Stimulated activated CD4-positive, alpha-beta T cell treated with anti-CD3 and anti-CD28 coated beads, TNF-alpha, amount 100 ng/mL, for 1 hour (primary cell): ENCODE results near the gene KCNAB3.
"Not testable (repeated sequence)": the region's sequence is repeated elsewhere in the genome, so short reads cannot be mapped to it uniquely, and the experiment has no call there.

ENCODE experiments used
- DNase-seq, 3 donors: peaks; one replicate each; pipeline ENCODE4 v3.0.0-alpha.2; 2020; ENCODE audit warnings: low read depth in 3 of 3, low spot score in 1 of 3

Gene KCNAB3

GRCh38 chr17:7929158-7930023, at the start of gene KCNAB3:
KCNAB3 (minus strand) TSS chr17:7929856; CDS start chr17:7929435, 421 bp downstream.
- peak in 1 of 3 donors; percentile 33 for DNase-seq

DNA sequence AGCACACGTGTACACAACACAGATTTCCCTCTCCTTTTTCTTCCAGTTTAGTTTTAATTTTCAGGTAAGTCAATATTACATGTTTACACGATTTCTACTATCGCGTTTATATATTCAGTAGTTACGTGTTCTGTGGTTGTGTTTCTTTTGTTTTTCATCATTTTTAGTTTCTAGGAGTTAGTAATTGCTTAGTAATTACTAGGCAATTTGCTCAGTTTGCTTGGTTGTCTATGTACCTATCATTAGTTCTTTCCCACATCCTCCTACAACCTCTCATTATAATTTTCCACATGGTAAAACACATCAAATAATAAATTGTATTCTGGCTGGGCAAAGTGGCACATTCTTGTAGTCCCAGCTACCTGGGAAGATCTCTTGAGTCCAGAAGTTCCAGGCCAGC, 48.1 kb upstream of the KCNAB3 start:
- no peak for DNase-seq

GRCh38 chr17:7977039-7977438, 47.4 kb upstream of the KCNAB3 start:
- no peak for DNase-seq

GRCh38 chr17:7974638-7975131, 45.0 kb upstream of the KCNAB3 start:
- DNase-seq = no peak

DNA sequence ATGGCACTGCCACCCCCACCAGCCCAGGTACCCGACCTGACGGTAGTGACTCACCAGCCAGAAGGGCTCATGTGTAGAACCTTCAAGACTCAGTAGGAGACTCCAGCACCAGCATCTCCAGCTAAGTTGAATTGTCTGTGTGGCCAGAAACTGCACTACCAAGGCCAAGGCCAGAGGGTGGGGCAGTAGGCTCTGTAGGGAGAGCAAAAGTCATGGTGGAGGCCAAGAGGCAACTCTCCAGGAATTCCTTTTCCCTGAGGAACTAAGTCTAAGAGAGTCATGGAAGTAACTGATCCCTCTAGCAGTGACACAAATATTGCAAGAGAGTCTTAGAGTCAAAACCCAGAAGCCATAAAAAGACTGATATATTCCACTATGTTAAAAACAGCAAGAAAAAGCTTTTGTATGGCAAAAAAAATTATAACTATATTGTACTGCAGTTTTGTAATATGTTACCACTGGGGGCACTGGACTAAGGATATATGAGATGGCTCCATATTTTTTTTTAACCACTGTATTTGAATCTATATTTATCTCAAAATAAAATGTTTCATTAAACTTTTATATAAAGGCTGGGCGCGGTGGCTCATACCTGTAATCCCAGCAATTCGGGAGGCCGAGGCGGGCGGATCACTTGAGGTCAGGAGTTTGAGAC, 42.6 kb upstream of the KCNAB3 start:
- no peak for DNase-seq

- no peak for DNase-seq
These were observed 42.0 kb upstream of the KCNAB3 start for GRCh38 chr17:7971651-7972050.

GRCh38 chr17:7969433-7969832, 39.8 kb upstream of the KCNAB3 start:
- no peak for DNase-seq

DNA sequence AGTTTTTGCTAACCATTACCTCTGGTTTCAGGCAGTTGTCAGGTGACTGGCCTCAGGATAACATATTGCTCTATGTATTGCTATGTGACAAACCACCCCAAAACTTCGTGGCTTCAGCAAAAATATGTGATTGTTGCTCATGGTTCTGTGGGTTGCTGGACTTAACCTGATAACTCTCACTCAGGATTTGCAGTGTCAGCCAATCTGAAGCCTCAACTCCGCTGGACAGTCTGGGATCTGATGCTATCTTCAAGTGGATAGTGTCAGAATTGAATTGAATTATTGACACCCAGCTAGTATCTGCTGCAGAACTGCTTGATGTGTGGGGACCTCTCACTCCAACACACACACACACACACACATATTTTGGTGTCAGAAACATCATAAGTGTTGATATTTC, 38.1 kb upstream of the KCNAB3 start:
- DNase-seq = no peak

GRCh38 chr17:7961421-7961820, 31.8 kb upstream of the KCNAB3 start:
- DNase-seq = no peak

DNA sequence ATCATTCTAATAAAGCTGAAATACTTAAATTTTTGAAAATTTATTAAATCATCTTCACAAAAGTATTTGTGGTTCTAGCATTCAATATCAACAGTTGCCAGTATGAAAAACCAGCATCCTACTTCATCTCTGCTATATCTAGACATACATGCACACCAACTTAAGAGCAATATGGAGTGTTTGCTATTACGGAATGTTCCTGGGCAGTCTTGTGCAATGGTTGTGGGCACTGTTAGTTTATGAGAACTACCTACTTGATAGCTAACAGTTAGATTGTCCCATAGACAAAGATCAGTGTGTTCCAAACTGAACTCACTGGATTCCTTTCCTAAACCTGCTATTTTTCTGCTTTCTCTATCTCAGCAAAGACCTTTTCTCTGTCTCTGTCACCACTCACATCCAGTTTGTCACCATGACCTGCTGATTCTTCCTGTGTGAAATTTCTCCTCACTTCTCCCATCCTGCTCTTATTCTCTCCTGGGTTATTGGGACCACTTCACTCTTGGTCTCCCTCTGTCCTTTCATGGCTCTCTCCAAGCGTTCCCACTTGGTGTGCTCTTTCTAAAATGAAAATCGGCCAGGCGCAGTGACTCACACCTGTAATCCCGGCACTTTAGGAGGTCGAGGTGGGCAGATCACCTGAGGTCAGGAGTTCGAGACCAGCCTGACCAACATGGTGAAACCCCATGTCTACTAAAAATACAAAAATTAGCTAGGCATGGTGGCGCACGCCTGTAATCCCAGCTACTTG, 30.0 kb upstream of the KCNAB3 start:
- DNase-seq = no peak

DNA sequence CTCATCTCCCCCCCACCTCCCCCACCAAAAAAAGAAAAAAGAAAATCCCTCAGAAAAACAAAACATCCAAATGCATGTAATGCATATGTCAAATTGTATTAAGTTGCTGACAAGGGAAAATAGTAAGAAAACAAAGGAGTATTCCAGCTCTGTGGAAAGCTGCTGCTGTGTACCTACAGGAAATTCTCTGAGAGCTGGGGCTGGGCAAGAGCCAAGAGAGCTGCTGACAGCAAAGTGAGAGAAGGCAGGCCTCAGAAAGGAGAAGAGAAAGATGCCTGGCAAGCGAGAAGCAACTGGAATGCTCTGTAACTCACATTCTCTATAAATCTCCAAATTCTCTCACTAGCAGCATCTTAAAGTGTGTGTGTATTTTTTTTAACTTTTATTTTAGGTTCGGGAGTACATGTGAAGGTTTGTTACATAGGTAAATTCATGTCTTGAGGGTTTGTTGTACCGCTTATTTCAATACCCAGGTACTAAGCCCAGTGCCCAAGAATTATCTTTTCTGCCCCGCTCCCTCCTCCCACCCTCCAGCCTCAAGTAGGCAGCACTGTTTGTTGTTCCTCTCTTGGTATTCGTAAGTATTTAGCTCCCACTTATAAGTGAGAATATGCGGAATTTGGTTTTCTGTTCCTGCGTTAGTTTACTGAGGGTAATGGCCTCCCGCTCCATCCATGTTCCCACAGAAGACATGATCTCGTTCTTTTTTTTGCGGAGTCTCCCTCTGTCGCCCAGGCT, 26.7 kb upstream of the KCNAB3 start:
- no peak for DNase-seq

DNA sequence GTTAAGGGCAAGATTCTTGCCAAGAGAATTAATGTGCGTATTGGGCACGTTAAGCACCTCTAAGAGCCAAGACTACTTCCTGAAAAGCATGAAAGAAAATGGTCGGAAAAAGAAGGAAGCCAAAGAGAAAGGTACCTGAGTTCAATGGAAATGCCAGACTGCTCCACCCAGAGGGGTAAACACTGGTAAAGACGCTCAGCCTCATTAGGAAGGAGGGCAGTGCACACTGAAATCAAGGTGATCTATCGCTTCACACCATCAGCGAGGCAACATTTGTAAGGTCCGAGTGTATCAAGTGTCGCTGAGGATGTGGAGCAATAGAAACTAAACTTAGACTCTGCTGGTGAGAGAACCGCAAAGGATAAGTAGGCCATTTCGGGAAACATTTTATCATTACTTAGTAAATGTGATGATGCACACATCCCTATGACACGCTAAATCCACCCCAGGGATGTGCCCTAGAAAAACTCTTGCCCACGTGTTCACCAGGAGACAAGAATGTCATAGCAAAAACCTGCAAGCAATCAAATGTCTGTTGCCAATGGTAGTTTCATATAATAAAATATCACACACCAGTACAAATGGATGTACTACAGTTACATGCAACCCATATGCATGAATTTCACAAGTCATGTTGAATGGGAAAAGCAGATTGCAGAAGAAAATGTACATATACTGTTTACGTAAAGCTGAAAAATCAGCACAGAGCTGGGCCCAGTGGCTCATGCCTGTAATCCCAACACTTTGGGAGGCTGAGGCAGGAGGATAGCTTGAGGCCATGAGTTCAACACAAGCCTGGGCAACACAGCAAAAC, 26.0 kb upstream of the KCNAB3 start:
- no peak for DNase-seq

DNA sequence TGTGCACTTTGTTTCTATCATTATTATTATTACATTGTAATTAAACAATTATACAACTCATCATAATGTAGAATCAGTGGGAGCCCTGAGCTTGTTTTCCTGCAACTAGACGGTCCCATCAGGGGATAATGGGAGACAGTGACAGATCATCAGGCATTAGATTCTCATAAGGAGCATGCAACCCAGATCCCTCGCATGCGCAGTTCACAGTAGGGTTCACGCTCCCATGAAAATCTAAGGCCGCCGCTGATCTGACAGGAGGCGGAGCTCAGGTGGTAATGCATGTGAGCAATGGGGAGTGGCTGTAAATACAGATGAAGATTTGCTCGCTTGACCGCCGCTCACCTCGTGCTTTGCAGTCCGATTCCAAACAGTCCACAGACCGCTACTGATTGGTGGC, 23.6 kb upstream of the KCNAB3 start:
- DNase-seq = not testable (repeated sequence)

DNA sequence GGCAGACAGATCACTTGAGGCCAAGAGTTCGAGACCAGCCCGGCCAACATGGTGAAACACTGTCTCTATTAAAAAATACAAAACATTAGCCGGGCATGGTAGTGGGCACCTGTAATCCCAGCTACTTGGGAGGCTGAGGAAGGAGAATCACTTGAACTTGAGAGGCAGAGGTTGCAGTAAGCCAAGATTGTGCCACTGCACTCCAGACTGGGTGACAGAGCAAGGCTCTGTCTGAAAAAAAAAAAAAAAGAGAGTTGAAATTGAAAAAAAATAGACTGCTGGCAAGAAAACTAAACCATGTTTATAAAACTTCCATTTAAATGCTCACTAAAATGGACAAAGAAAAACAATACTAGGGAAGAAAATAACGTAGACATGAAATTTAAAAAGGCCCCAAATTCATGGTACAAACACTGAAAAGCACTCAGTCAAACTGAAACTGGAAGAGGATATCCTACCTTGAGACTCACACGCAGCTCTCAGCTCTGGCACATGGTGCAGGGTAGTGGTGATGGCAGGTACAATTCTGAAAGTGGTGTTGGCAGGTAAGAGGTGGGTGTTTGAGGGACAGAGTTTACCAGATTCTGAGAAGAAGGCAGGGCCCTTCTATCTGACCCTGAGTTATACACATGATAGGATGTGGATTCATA, 21.6 kb upstream of the KCNAB3 start:
- peak in 1 of 3 donors; percentile 13 for DNase-seq

DNA sequence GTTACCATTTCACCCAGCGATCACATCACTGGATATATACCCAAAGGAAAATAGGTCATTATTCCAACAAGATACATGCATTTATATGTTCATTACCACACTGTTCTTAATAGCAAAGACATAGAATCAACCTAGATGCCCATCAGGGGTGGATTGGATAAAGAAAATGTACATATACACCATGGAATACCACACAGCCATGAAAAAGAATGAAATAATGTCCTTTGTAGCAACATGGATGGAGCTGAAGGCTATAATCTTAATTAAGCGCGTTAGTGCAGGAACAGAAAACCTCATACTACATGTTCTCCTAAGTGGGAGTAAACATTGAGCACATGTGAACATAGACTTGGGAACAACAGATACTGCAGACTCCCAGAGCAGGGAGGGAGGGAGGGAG, 20.9 kb upstream of the KCNAB3 start:
- no peak for DNase-seq

- DNase-seq = no peak
These were observed 18.0 kb upstream of the KCNAB3 start for GRCh38 chr17:7947651-7948050.

DNA sequence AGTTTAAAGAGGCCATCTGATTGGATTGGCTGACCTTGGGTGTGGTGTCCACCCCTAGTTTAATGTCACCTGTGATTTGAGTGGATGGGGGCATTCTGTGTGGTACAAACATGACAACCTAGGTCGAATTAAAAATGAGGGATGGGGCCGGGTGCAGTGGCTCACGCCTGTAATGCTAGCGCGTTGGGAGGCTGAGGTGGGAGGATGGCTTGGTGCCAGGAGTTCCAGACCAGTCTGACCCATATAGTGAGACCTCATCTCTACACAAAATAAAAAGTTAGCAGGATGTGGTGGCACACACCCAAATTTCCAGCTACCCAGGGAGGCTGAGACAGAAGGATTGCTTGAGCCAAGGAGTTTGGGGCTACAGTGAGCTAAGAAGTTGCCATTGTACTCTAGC, 16.8 kb upstream of the KCNAB3 start:
- no peak for DNase-seq

- no peak for DNase-seq
These were observed 16.0 kb upstream of the KCNAB3 start for GRCh38 chr17:7945651-7946050.

GRCh38 chr17:7944326-7944725, 14.7 kb upstream of the KCNAB3 start:
- DNase-seq = no peak

DNA sequence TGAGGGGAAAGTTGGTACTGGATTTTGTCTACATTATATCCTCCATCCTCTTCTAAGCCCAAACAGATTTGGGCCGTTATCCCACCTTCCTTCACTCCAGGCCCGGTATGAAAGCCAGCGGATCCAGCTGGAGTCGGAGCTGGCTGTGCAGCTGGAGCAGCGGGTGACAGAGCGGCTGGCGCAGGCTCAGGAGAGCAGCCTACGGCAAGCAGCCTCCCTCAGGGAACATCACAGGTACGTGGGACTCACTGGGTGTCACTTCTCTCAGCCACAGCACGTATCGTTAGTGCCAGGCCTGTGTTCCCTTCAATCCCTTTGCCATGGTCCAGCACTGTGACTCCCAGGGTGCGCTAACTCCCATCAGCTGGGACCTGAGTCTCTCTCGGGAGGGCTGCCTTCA, 13.6 kb upstream of the KCNAB3 start:
- DNase-seq = no peak
